IMR-90 (cell line): ENCODE results near the gene GYPE. TPM values are rescaled to one million over a fixed set of nuclear protein-coding genes. Genes with fewer than 3 reads are reported as not detected.
"Not testable (repeated sequence)": the region's sequence is repeated elsewhere in the genome, so short reads cannot be mapped to it uniquely, and the experiment has no call there.

ENCODE experiments used
- ATAC-seq: fragments of 200-7000 bp; cut with Tn5 transposase; 2 replicates; pipeline ENCODE4 v1.9.1; 2020; ENCODE audit warnings: low read depth, mild to moderate bottlenecking, moderate library complexity
- BruUV-seq: library from RNA; stranded (reverse); fragments of 400-500 nt; replicated peaks from 2 replicates; lab custom pipeline; 2021; lab: Mats Ljungman, UMichigan
- CTCF ChIA-PET: fragments of 300-600 bp; formaldehyde crosslinking; extraction: SDS; loops from one replicate; lab custom pipeline; 2021; ENCODE audit warnings: antibody characterized with exemption; lab: Yijun Ruan, JAX
- POLR2A ChIA-PET: fragments of 300-600 bp; sonication (Branson Sonifier 250); formaldehyde crosslinking; loops from one replicate; lab custom pipeline; 2022; ENCODE audit warnings: antibody characterized with exemption; ENCODE audit not compliant: unreplicated experiment; lab: Charles Lee
- DNase-seq: peaks from one replicate; pipeline ENCODE4 v3.0.0; 2013
- H2AFZ ChIP-seq: replicated peaks from 2 replicates; pipeline ENCODE3; 2013; ENCODE audit warnings: low read length, mild to moderate bottlenecking; ENCODE audit not compliant: poor library complexity
- H2AK5ac ChIP-seq: 2 replicates; pipeline ENCODE4 v1.6.1; 2013; ENCODE audit warnings: low read depth, low read length, inconsistent platforms
- H2AK9ac ChIP-seq: replicated peaks from 2 replicates; pipeline ENCODE3; 2013; ENCODE audit warnings: mild to moderate bottlenecking, low read depth, low read length, moderate library complexity; ENCODE audit not compliant: poor library complexity
- H2BK120ac ChIP-seq: 2 replicates; pipeline ENCODE4 v1.6.1; 2013; ENCODE audit warnings: low read depth, low read length, inconsistent platforms
- H2BK15ac ChIP-seq: 3 replicates; pipeline ENCODE4 v1.6.1; 2013; ENCODE audit warnings: low read depth, low read length, inconsistent platforms
- H2BK20ac ChIP-seq: 2 replicates; pipeline ENCODE4 v1.6.1; 2013; ENCODE audit warnings: low read depth, mild to moderate bottlenecking, inconsistent platforms, low read length, moderate library complexity
- H2BK5ac ChIP-seq: 2 replicates; pipeline ENCODE4 v1.6.1; 2013; ENCODE audit warnings: mild to moderate bottlenecking, low read depth, low read length, inconsistent platforms; ENCODE audit not compliant: poor library complexity, severe bottlenecking
- H3K14ac ChIP-seq: replicated peaks from 2 replicates; pipeline ENCODE4 v1.6.1; 2013; ENCODE audit warnings: low read depth, low read length, inconsistent platforms
- H3K18ac ChIP-seq: 2 replicates; pipeline ENCODE4 v1.6.1; 2013; ENCODE audit warnings: low read depth, low read length, control low read depth
- H3K23ac ChIP-seq: 2 replicates; pipeline ENCODE4 v1.6.1; 2013; ENCODE audit warnings: low read depth, low read length, inconsistent platforms
- H3K27ac ChIP-seq: 2 replicates; pipeline ENCODE4 v1.5.1; 2013; ENCODE audit warnings: mild to moderate bottlenecking, control low read depth, low read length; ENCODE audit not compliant: insufficient read depth
- H3K27me3 ChIP-seq: 2 replicates; pipeline ENCODE4 v1.6.1; 2013; ENCODE audit warnings: low read length; ENCODE audit not compliant: control insufficient read depth, insufficient read depth
- H3K36me3 ChIP-seq: 2 replicates; pipeline ENCODE4 v1.6.1; 2013; ENCODE audit warnings: low read length, mixed read lengths; ENCODE audit not compliant: control insufficient read depth, insufficient read depth
- H3K4ac ChIP-seq: 2 replicates; pipeline ENCODE4 v1.6.1; 2013; ENCODE audit warnings: low read depth, low read length, inconsistent platforms
- H3K4me1 ChIP-seq: 2 replicates; pipeline ENCODE4 v1.6.1; 2013; ENCODE audit warnings: low read length, mixed read lengths; ENCODE audit not compliant: control insufficient read depth, insufficient read depth
- H3K4me2 ChIP-seq: 2 replicates; pipeline ENCODE4 v1.6.1; 2013; ENCODE audit warnings: low read depth, mild to moderate bottlenecking, control low read depth, low read length, moderate library complexity
- H3K4me3 ChIP-seq: 2 replicates; pipeline ENCODE4 v1.5.1; 2013; ENCODE audit warnings: low read depth, mild to moderate bottlenecking, control low read depth, low read length, moderate library complexity; ENCODE audit not compliant: insufficient read depth
- H3K56ac ChIP-seq: 2 replicates; pipeline ENCODE4 v1.6.1; 2013; ENCODE audit warnings: low read length, inconsistent platforms; ENCODE audit not compliant: insufficient read depth; ENCODE audit errors: extremely low read depth
- H3K79me1 ChIP-seq, 2 experiments: 2 replicates each; pipeline ENCODE4 v1.6.1; 2013; ENCODE audit warnings: low read length in 2 of 2, inconsistent platforms in 1 of 2, low read depth in 1 of 2
- H3K9ac ChIP-seq: 2 replicates; pipeline ENCODE4 v1.6.1; 2013; ENCODE audit warnings: low read depth, low read length, control low read depth
- H3K9me1 ChIP-seq: 2 replicates; pipeline ENCODE4 v1.6.1; 2013; ENCODE audit warnings: low read length, inconsistent platforms; ENCODE audit not compliant: insufficient read depth
- H3K9me3 ChIP-seq: 2 replicates; pipeline ENCODE4 v1.6.1; 2013; ENCODE audit warnings: low read length; ENCODE audit not compliant: control insufficient read depth, insufficient read depth
- H4K20me1 ChIP-seq: 2 replicates; pipeline ENCODE4 v1.6.1; 2013; ENCODE audit warnings: low read length, inconsistent platforms; ENCODE audit not compliant: insufficient read depth
- H4K5ac ChIP-seq: 2 replicates; pipeline ENCODE4 v1.6.1; 2013; ENCODE audit warnings: mild to moderate bottlenecking, low read depth, low read length, control low read depth
- H4K8ac ChIP-seq, 2 experiments: 2 replicates each; pipeline ENCODE4 v1.6.1; 2013; ENCODE audit warnings: low read depth in 2 of 2, low read length in 2 of 2, control low read depth in 1 of 2, inconsistent platforms in 1 of 2
- H4K91ac ChIP-seq: 2 replicates; pipeline ENCODE4 v1.6.1; 2013; ENCODE audit warnings: low read depth, low read length, inconsistent platforms; ENCODE audit not compliant: insufficient read depth
- WGBS, 2 experiments: methylation state at CpG; one replicate each; pipeline versions ENCODE4 v1.1.5 to v1.1.7; 2013; ENCODE audit warnings: missing lambda C conversion rate in 2 of 2; ENCODE audit not compliant: insufficient read length in 1 of 2; ENCODE audit errors: extremely low coverage in 2 of 2; 5-methylcytosine and 5-hydroxymethylcytosine counted together
- dilution Hi-C: fragments of 300-500 bp; cut with HindIII; formaldehyde crosslinking; loops from one replicate; pipeline ENCODE4 v1.14.3; 2018; ENCODE audit warnings: low sequenced_read_pairs; ENCODE audit not compliant: unreplicated experiment
- in situ Hi-C: fragments of 300-500 bp; cut with MboI; formaldehyde crosslinking; loops from 3 replicates; pipeline ENCODE4 v1.14.3; 2019; ENCODE audit warnings: low sequenced_read_pairs, inconsistent platforms, mixed read lengths
- intact Hi-C: fragments of 100-400 bp; cut with micrococcal nuclease; formaldehyde crosslinking; loops from 2 replicates; pipeline ENCODE4 v1.10.0; 2022
- polyA plus RNA-seq, 3 experiments: library from polyadenylated mRNA; depleted of rRNA; stranded (reverse); fragments of >200 nt; gene quantifications; 2 replicates each; pipeline ENCODE4 v1.2.3, GENCODE V29; 2012; ENCODE audit warnings: low replicate concordance in 1 of 3
- total RNA-seq: library from RNA; depleted of rRNA; stranded (reverse); fragments of >200 nt; gene quantifications from 2 replicates; pipeline ENCODE4 v1.2.3, GENCODE V29; 2012

Gene GYPE
- total and polyA plus RNA-seq, 2 of the 4 experiments (the other 2 are of a cell fraction) = 0.36 to 0.54 TPM

DNA sequence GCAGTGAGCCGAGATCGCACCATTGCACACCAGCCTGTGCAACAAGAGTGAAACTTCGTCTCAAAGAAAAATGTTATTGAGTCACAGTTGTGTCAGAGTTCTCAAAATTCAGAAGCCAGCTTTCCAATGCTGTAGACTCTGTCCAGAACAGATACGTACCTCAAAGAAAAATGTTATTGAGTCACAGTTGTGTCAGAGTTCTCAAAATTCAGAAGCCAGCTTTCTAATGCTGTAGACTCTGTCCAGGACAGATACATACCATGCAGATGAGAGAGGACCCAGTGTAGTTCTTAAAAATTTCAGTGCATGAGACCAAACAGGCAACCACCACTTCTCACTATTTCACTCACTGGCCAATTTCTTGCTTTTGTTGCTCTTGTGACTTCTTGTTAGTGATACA is 45.6 kb upstream of the GYPE start:
- H3K4ac ChIP-seq, H3K9me1 ChIP-seq, H3K4me3 ChIP-seq, intact Hi-C loops, H3K14ac ChIP-seq, H3K4me2 ChIP-seq, DNase-seq, H3K23ac ChIP-seq, H3K56ac ChIP-seq, H4K20me1 ChIP-seq, H2BK120ac ChIP-seq, H4K8ac ChIP-seq, H2BK15ac ChIP-seq, H3K9ac ChIP-seq, H2AK9ac ChIP-seq, H3K79me1 ChIP-seq, dilution Hi-C loops, H2BK5ac ChIP-seq, H3K18ac ChIP-seq, H4K91ac ChIP-seq, H3K4me1 ChIP-seq, H3K9me3 ChIP-seq, POLR2A ChIA-PET, H3K27me3 ChIP-seq, ATAC-seq, in situ Hi-C loops, BruUV-seq, H2BK20ac ChIP-seq, H2AFZ ChIP-seq, H3K27ac ChIP-seq, H3K36me3 ChIP-seq, H4K5ac ChIP-seq, CTCF ChIA-PET, H2AK5ac ChIP-seq: not testable (repeated sequence)
- WGBS, 2 experiments = 57% methylated on average over 4 of the region's 4 CpGs; no CpG with 5 or more reads in 1 of the 2 experiments

GRCh38 chr4:143950185-143950584 is 44.8 kb upstream of the GYPE start:
- H3K9ac ChIP-seq, H3K9me3 ChIP-seq, ATAC-seq, H3K23ac ChIP-seq, H3K9me1 ChIP-seq, H2BK5ac ChIP-seq, BruUV-seq, H4K5ac ChIP-seq, DNase-seq, intact Hi-C loops, H3K27me3 ChIP-seq, dilution Hi-C loops, H2AFZ ChIP-seq, H4K8ac ChIP-seq, H3K56ac ChIP-seq, H3K14ac ChIP-seq, H2BK20ac ChIP-seq, H3K27ac ChIP-seq, H4K91ac ChIP-seq, H3K79me1 ChIP-seq, H2AK5ac ChIP-seq, H3K36me3 ChIP-seq, H2AK9ac ChIP-seq, H2BK120ac ChIP-seq, H3K4ac ChIP-seq, in situ Hi-C loops, H2BK15ac ChIP-seq, H3K4me1 ChIP-seq, H3K4me2 ChIP-seq, H3K18ac ChIP-seq, H4K20me1 ChIP-seq, H3K4me3 ChIP-seq, CTCF ChIA-PET, POLR2A ChIA-PET: not testable (repeated sequence)
- no CpG with 5 or more reads among the region's 1 CpG for WGBS, 2 experiments
